Ishikawa (cell line): Measurements from ENCODE around the gene SEMG1.

Source experiments
- CEBPB ChIP-seq: IDR thresholded peaks from 2 replicates; pipeline ENCODE4 v1.6.1; 2012
- CREB1 ChIP-seq: IDR thresholded peaks from 2 replicates; pipeline ENCODE4 v1.6.1; 2012; ENCODE audit warnings: low read depth
- EGR1 ChIP-seq: IDR thresholded peaks from 2 replicates; pipeline ENCODE4 v1.6.1; 2012
- EP300 ChIP-seq: IDR thresholded peaks from 2 replicates; pipeline ENCODE4 v1.6.1; 2012; ENCODE audit warnings: borderline replicate concordance
- FOXM1 ChIP-seq: IDR thresholded peaks from 2 replicates; pipeline ENCODE4 v1.6.1; 2012; ENCODE audit warnings: low read depth, borderline replicate concordance
- NFIC ChIP-seq: IDR thresholded peaks from 2 replicates; pipeline ENCODE4 v1.6.1; 2012
- RAD21 ChIP-seq: IDR thresholded peaks from 2 replicates; pipeline ENCODE4 v1.6.1; 2012; ENCODE audit warnings: low read depth
- TAF1 ChIP-seq: IDR thresholded peaks from 2 replicates; pipeline ENCODE4 v1.6.1; 2012; ENCODE audit warnings: low read depth, mild to moderate bottlenecking
- TCF12 ChIP-seq: IDR thresholded peaks from 2 replicates; pipeline ENCODE4 v1.6.1; 2012; ENCODE audit warnings: low read depth
- TEAD4 ChIP-seq: IDR thresholded peaks from 2 replicates; pipeline ENCODE4 v1.6.1; 2012
- YY1 ChIP-seq: IDR thresholded peaks from 2 replicates; pipeline ENCODE4 v1.6.1; 2012; ENCODE audit warnings: low read depth
- ZBTB7A ChIP-seq: IDR thresholded peaks from 2 replicates; pipeline ENCODE4 v1.6.1; 2012; ENCODE audit warnings: low read depth
- TF ChIP-seq, protein P1 (sequence below): IDR thresholded peaks from 2 replicates; pipeline ENCODE4 v1.6.1; 2012; ENCODE audit warnings: low read depth, mild to moderate bottlenecking
- TF ChIP-seq, protein P2 (sequence below): IDR thresholded peaks from 2 replicates; pipeline ENCODE4 v1.6.1; 2012
- TF ChIP-seq, protein P3 (sequence below): IDR thresholded peaks from 2 replicates; pipeline ENCODE4 v1.6.1; 2012

SEMG1 gene

DNA sequence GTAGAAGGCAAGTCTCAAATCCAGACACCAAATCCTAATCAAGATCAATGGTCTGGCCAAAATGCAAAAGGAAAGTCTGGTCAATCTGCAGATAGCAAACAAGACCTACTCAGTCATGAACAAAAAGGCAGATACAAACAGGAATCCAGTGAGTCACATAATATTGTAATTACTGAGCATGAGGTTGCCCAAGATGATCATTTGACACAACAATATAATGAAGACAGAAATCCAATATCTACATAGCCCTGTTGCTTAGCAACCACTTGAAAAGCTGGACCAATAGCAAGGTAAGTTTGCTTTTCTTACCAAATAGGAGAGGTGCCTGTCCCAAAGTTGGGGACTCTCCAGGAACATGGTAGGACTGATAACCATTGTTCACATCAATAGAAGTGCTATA lies 16.3 kb downstream of the SEMG1 start:
- TF ChIP-seq ZBTB7A (no peak), CEBPB (no peak), EGR1 (no peak)
- TF ChIP-seq, protein P1, sequence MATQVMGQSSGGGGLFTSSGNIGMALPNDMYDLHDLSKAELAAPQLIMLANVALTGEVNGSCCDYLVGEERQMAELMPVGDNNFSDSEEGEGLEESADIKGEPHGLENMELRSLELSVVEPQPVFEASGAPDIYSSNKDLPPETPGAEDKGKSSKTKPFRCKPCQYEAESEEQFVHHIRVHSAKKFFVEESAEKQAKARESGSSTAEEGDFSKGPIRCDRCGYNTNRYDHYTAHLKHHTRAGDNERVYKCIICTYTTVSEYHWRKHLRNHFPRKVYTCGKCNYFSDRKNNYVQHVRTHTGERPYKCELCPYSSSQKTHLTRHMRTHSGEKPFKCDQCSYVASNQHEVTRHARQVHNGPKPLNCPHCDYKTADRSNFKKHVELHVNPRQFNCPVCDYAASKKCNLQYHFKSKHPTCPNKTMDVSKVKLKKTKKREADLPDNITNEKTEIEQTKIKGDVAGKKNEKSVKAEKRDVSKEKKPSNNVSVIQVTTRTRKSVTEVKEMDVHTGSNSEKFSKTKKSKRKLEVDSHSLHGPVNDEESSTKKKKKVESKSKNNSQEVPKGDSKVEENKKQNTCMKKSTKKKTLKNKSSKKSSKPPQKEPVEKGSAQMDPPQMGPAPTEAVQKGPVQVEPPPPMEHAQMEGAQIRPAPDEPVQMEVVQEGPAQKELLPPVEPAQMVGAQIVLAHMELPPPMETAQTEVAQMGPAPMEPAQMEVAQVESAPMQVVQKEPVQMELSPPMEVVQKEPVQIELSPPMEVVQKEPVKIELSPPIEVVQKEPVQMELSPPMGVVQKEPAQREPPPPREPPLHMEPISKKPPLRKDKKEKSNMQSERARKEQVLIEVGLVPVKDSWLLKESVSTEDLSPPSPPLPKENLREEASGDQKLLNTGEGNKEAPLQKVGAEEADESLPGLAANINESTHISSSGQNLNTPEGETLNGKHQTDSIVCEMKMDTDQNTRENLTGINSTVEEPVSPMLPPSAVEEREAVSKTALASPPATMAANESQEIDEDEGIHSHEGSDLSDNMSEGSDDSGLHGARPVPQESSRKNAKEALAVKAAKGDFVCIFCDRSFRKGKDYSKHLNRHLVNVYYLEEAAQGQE, result no peak
- TF ChIP-seq, protein P2, sequence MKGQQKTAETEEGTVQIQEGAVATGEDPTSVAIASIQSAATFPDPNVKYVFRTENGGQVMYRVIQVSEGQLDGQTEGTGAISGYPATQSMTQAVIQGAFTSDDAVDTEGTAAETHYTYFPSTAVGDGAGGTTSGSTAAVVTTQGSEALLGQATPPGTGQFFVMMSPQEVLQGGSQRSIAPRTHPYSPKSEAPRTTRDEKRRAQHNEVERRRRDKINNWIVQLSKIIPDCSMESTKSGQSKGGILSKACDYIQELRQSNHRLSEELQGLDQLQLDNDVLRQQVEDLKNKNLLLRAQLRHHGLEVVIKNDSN, result no peak
- TF ChIP-seq, protein P3, sequence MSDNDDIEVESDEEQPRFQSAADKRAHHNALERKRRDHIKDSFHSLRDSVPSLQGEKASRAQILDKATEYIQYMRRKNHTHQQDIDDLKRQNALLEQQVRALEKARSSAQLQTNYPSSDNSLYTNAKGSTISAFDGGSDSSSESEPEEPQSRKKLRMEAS, result no peak

DNA sequence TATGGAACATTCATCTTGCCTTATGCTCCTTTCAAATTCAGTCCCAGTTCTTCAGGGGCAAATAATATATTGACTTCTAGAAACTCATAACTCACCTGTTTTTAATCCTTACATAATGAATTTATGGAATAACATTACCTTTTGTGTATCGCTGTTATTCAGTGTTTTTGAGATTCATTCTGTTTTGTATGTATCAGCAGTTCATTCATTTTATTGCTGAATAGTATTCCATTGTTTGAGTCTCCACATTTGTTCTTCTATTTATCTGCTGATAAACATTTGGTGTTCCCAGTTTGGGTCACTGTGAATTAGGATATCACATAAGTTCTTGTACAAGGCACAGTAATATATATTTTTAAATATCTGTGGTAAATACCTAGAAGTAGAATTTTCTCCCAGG lies 19.5 kb downstream of the SEMG1 start:
- TF ChIP-seq, protein P1, result no peak
- TF ChIP-seq YY1 (no peak), RAD21 (no peak), EP300 (no peak), TAF1 (no peak), ZBTB7A (no peak), CEBPB (no peak), TEAD4 (no peak), CREB1 (no peak), TCF12 (no peak), FOXM1 (no peak), EGR1 (no peak), NFIC (no peak)
- TF ChIP-seq, protein P2, result no peak
- TF ChIP-seq, protein P3, result no peak

DNA sequence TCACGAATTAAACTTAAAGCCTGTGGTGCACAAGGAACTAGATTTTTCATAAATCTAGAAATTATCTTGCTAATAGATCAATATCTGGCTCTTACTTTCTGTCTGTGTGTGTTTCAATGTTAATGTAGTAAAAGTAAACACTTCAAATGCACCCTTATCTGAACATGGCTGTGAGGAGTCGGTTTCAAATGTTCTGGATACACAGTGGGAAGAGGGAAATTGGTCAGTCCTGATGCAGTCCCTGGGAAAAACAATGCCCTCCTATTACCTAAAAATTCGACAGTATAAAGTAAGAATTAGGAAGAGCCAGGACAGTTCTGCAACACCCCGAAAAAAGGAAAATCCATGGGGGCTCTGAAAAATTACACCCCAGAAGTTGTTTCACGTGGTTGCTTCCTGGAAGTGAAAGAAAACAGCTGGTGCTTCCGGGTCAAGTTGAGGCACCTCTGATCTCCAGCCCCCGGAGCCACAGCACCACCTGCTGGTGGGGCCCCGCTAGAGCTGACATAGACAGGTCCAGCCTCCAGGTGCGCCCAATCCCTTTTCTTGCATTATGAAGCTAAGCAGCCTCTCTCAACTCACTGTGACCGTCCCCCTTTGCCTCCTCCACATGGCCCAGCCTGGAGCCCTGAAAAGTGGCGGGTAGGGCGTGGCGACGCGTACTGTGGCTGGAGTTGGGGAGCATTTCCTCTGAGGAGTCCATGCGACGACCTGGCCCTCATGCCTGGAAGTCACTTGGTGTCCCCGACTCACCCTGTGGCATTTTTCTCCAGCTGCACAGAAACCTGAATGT lies 22.6 kb downstream of the SEMG1 start:
- TF ChIP-seq RAD21, result peak; percentile 75
- no peak for TF ChIP-seq TCF12
- TF ChIP-seq YY1, result no peak
- TF ChIP-seq ZBTB7A, result no peak

DNA sequence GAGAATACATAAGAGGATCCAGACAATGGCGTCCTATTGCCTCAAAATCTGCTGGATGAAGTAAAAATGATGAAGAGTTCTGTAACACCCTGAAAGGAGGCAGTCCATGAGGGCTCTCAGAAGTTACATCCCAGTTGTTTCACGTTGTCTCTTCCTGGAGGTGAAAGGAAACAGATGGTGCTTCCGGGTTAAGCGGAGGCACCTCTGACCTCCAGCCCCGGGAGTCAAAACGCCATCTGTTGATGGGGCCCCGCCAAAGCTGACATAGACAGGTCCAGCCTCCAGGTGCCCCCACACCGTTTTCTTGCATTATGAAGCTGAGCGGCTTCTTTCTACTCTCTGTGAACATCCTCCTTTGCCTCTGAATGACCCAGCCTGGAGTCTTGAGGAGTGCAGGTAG lies 23.8 kb downstream of the SEMG1 start:
- TF ChIP-seq CREB1 (no peak), EP300 (no peak), TCF12 (no peak), RAD21 (no peak), ZBTB7A (no peak), CEBPB (no peak), FOXM1 (no peak), TAF1 (no peak), TEAD4 (no peak)
- TF ChIP-seq, protein P2, result no peak
- TF ChIP-seq, protein P3, result no peak
- TF ChIP-seq, protein P1, result no peak
